SK-N-SH (cell line): ENCODE measurements around the gene RFLNA. TPM values are rescaled to one million over a fixed set of nuclear protein-coding genes. Genes with fewer than 3 reads are reported as not detected.

Source experiments
- CTCF ChIA-PET: fragments of 300-600, 350-600 bp; formaldehyde crosslinking; extraction: SDS; loops from one replicate; lab custom pipeline; 2021; lab: Yijun Ruan, JAX
- POLR2A ChIA-PET: fragments of 350-600 bp; sonication (Branson Sonifier 250); formaldehyde crosslinking; extraction: SDS; loops from one replicate; lab custom pipeline; 2020; ENCODE audit warnings: antibody characterized with exemption, inconsistent platforms; lab: Yijun Ruan, JAX
- DNase-seq: peaks from one replicate; pipeline ENCODE4 v3.0.0; 2012
- H2AFZ ChIP-seq: fragments of 200-600 bp; sonication (generic); 2 replicates; pipeline ENCODE4 v1.8.1; 2016; ENCODE audit warnings: antibody characterized with exemption, mild to moderate bottlenecking, low read depth
- H3F3A ChIP-seq: fragments of 200-600 bp; sonication (generic); replicated peaks from 2 replicates; pipeline ENCODE3; 2016; ENCODE audit warnings: antibody characterized with exemption, mild to moderate bottlenecking; ENCODE audit not compliant: insufficient read depth
- H3K27ac ChIP-seq, 2 experiments: fragments of 200-500 bp in 1 of 2; fragments of 200-600 bp in 1 of 2; sonication (Bioruptor generic) in 1 of 2; sonication (generic), shearing (Covaris generic) in 1 of 2; 2 replicates each; pipeline versions ENCODE4 v1.5.1 to v1.6.1; 2014 to 2016; ENCODE audit warnings: low read depth in 2 of 2, inconsistent platforms in 1 of 2, low read length in 1 of 2, mild to moderate bottlenecking in 1 of 2, mixed read lengths in 1 of 2
- H3K27me3 ChIP-seq: fragments of 200-600 bp; sonication (generic), shearing (Covaris generic); 2 replicates; pipeline ENCODE4 v1.6.1; 2016; ENCODE audit warnings: mixed run types; ENCODE audit not compliant: insufficient read depth
- H3K36me3 ChIP-seq, 2 experiments: fragments of 200-500 bp in 1 of 2; fragments of 200-600 bp in 1 of 2; sonication (Bioruptor generic) in 1 of 2; sonication (generic) in 1 of 2; replicated peaks in 1 of 2; 2 replicates each; pipeline versions ENCODE3 to v1.5.1; 2014 to 2016; ENCODE audit warnings: low read length in 1 of 2, mild to moderate bottlenecking in 1 of 2; ENCODE audit not compliant: insufficient read depth in 2 of 2, control insufficient read depth in 1 of 2
- H3K4me1 ChIP-seq, 2 experiments: fragments of 200-500 bp in 1 of 2; fragments of 200-600 bp in 1 of 2; sonication (Bioruptor generic) in 1 of 2; sonication (generic), shearing (Covaris generic) in 1 of 2; 2 replicates each; pipeline versions ENCODE4 v1.5.1 to v1.6.1; 2014 to 2016; ENCODE audit warnings: low read depth in 1 of 2, low read length in 1 of 2, mixed run types in 1 of 2; ENCODE audit not compliant: insufficient read depth in 2 of 2, control insufficient read depth in 1 of 2
- H3K4me2 ChIP-seq: fragments of 200-600 bp; sonication (generic), shearing (Covaris generic); 2 replicates; pipeline ENCODE4 v1.6.1; 2017; ENCODE audit warnings: mixed run types
- H3K4me3 ChIP-seq, 2 experiments: fragments of 200-500 bp in 1 of 2; fragments of 200-600 bp in 1 of 2; sonication (Bioruptor generic) in 1 of 2; sonication (generic), shearing (Covaris generic) in 1 of 2; 2 replicates each; pipeline versions ENCODE4 v1.5.1 to v1.8.1; 2014 to 2016; ENCODE audit warnings: low read depth in 2 of 2, inconsistent platforms in 1 of 2, low read length in 1 of 2, mild to moderate bottlenecking in 1 of 2, mixed read lengths in 1 of 2, moderate library complexity in 1 of 2
- H3K79me2 ChIP-seq: fragments of 200-600 bp; sonication (generic); 2 replicates; pipeline ENCODE4 v1.8.1; 2017; ENCODE audit warnings: mild to moderate bottlenecking; ENCODE audit not compliant: insufficient read depth
- H3K9ac ChIP-seq: fragments of 200-600 bp; sonication (generic); 2 replicates; pipeline ENCODE4 v1.6.1; 2017; ENCODE audit warnings: mixed run types
- H3K9me2 ChIP-seq: fragments of 200-600 bp; sonication (generic); 2 replicates; pipeline ENCODE4 v1.6.1; 2017; ENCODE audit warnings: mixed run types
- H3K9me3 ChIP-seq: fragments of 200-600 bp; sonication (generic); 2 replicates; pipeline ENCODE4 v1.6.1; 2017; ENCODE audit warnings: mixed run types, mild to moderate bottlenecking, moderate library complexity
- H4K20me1 ChIP-seq: fragments of 200-600 bp; sonication (generic); 2 replicates; pipeline ENCODE4 v1.6.1; 2017; ENCODE audit warnings: mild to moderate bottlenecking, mixed run types; ENCODE audit not compliant: insufficient read depth
- CHD2 ChIP-seq: fragments of 150-350 bp; IDR thresholded peaks from 2 replicates; pipeline ENCODE4 v1.6.1; 2018; ENCODE audit warnings: low read length; ENCODE audit not compliant: partially characterized antibody
- ELF1 ChIP-seq: IDR thresholded peaks from 2 replicates; pipeline ENCODE4 v1.4.0; 2012
- FOSL2 ChIP-seq: IDR thresholded peaks from 2 replicates; pipeline ENCODE4 v1.4.0; 2012; ENCODE audit warnings: low read depth, mild to moderate bottlenecking, moderate library complexity, borderline replicate concordance
- FOXJ3 ChIP-seq: sonication (generic); formaldehyde crosslinking; IDR thresholded peaks from 2 replicates; pipeline ENCODE4 v1.5.1; 2020; ENCODE audit warnings: mild to moderate bottlenecking, missing genetic modification reagents
- FOXM1 ChIP-seq: IDR thresholded peaks from 2 replicates; pipeline ENCODE4 v1.4.0; 2012; ENCODE audit warnings: low read depth, mild to moderate bottlenecking
- GABPA ChIP-seq: IDR thresholded peaks from 2 replicates; pipeline ENCODE4 v1.4.0; 2012; ENCODE audit warnings: low read depth, mild to moderate bottlenecking
- MEF2A ChIP-seq: IDR thresholded peaks from 2 replicates; pipeline ENCODE4 v1.4.0; 2012; ENCODE audit warnings: low read depth, borderline replicate concordance
- MXI1 ChIP-seq: IDR thresholded peaks from 2 replicates; pipeline ENCODE4 v1.6.1; 2012; ENCODE audit warnings: mild to moderate bottlenecking, low read depth, low read length, improper control_type of control experiment
- NFIC ChIP-seq: IDR thresholded peaks from 2 replicates; pipeline ENCODE4 v1.4.0; 2012; ENCODE audit warnings: borderline replicate concordance
- RAD21 ChIP-seq: IDR thresholded peaks from 2 replicates; pipeline ENCODE4 v1.6.1; 2012; ENCODE audit warnings: mild to moderate bottlenecking, low read length
- RCOR1 ChIP-seq: fragments of 150-350 bp; IDR thresholded peaks from 2 replicates; pipeline ENCODE4 v1.6.1; 2017; ENCODE audit warnings: antibody characterized with exemption, low read length
- TAF1 ChIP-seq: IDR thresholded peaks from 2 replicates; pipeline ENCODE4 v1.6.1; 2012; ENCODE audit warnings: low read depth, mild to moderate bottlenecking, low read length, moderate library complexity, borderline replicate concordance
- TCF12 ChIP-seq: IDR thresholded peaks from 2 replicates; pipeline ENCODE4 v1.4.0; 2012
- WGBS: methylation state at CpG from one replicate; pipeline ENCODE4 v1.1.6; 2017; ENCODE audit warnings: low lambda C conversion rate; 5-methylcytosine and 5-hydroxymethylcytosine counted together
- polyA plus RNA-seq, 3 experiments: library from polyadenylated mRNA; depleted of rRNA; stranded (reverse); fragments of >200 nt; gene quantifications; 2 replicates each; pipeline ENCODE4 v1.2.3, GENCODE V29; 2012
- TF ChIP-seq, protein P1 (sequence below): IDR thresholded peaks from 2 replicates; pipeline ENCODE4 v1.4.0; 2012; ENCODE audit warnings: low read depth
- TF ChIP-seq, protein P2 (sequence below): IDR thresholded peaks from 2 replicates; pipeline ENCODE4; 2012
- TF ChIP-seq, protein P3 (sequence below): IDR thresholded peaks from 2 replicates; pipeline ENCODE4 v1.4.0; 2012; ENCODE audit warnings: low read depth, borderline replicate concordance

Gene RFLNA
- polyA plus RNA-seq, 1 of the 3 experiments (the other 2 are of a cell fraction) = 0.10 TPM

DNA sequence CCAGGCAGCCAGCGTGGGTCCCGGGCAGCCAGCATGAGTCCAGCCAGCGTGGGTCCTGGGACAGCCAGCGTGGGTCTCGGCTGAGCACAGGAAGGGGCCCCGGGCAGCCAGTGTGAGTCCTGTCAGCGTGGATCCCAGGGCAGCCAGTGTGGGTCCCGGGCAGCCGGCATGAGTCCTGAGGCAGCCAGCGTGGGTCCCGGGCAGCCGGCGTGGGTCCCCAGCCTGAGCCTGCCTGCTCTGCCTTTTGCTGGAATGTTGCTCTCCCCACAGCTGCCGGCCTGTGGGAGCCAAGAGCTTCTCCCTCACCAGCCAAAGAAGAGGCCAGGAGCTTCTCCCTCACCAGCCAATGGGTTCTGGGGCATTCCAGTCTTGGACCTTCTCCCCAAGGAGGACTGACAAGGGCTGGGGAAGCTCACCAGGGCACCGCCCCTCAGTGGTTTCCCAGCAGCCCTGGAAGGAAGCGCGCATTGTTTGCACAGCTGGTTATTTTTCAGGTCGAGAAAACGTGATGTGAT is 15.0 kb upstream of the RFLNA start:
- ChIA-PET CTCF (interaction anchor here (0.6 to 1.0 kb wide), 2 partner anchors 9 to 572 kb away, joined by 3 read pairs; no protein-coding TSS in a partner anchor), POLR2A (no interaction called here)
- no peaks in the 10 kb centered on the region for H4K20me1 ChIP-seq
- no peaks in the 10 kb centered on the region for H3K9me3 ChIP-seq
- no peaks in the 10 kb centered on the region for H3K79me2 ChIP-seq
- WGBS = 66% methylated on average over 5 of the region's 19 CpGs
- H3F3A ChIP-seq = no peaks in the 10 kb centered on the region
- H3K9me2 ChIP-seq = no peaks in the 10 kb centered on the region
- no peak overlapping the region for H2AFZ ChIP-seq
- H3K4me3 ChIP-seq = no peak overlapping the region
- H3K4me2 ChIP-seq = no peak overlapping the region
- no peak for TF ChIP-seq CHD2
- TF ChIP-seq, protein P1, sequence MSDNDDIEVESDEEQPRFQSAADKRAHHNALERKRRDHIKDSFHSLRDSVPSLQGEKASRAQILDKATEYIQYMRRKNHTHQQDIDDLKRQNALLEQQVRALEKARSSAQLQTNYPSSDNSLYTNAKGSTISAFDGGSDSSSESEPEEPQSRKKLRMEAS = no peak
- no peak for TF ChIP-seq GABPA
- no peak for TF ChIP-seq TCF12
- TF ChIP-seq RAD21 = no peak
- TF ChIP-seq NFIC = no peak
- no peak for TF ChIP-seq MXI1
- TF ChIP-seq, protein P2, sequence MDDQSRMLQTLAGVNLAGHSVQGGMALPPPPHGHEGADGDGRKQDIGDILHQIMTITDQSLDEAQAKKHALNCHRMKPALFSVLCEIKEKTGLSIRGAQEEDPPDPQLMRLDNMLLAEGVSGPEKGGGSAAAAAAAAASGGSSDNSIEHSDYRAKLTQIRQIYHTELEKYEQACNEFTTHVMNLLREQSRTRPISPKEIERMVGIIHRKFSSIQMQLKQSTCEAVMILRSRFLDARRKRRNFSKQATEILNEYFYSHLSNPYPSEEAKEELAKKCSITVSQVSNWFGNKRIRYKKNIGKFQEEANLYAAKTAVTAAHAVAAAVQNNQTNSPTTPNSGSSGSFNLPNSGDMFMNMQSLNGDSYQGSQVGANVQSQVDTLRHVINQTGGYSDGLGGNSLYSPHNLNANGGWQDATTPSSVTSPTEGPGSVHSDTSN = no peak
- no peak for TF ChIP-seq FOXM1
- no peak for TF ChIP-seq MEF2A
- no peak for TF ChIP-seq TAF1
- TF ChIP-seq ELF1 = no peak
- no peak for TF ChIP-seq RCOR1
- TF ChIP-seq, protein P3, sequence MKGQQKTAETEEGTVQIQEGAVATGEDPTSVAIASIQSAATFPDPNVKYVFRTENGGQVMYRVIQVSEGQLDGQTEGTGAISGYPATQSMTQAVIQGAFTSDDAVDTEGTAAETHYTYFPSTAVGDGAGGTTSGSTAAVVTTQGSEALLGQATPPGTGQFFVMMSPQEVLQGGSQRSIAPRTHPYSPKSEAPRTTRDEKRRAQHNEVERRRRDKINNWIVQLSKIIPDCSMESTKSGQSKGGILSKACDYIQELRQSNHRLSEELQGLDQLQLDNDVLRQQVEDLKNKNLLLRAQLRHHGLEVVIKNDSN = no peak
- no peaks in the 10 kb centered on the region for H3K36me3 ChIP-seq
- H3K27ac ChIP-seq = no peak overlapping the region
- DNase-seq = no peak
- H3K4me1 ChIP-seq = no peaks in the 10 kb centered on the region; a peak in 1 of 4 replicates
- H3K9ac ChIP-seq = no peak overlapping the region
- peaks cover 6% of the 10 kb centered on the region; the same call in 1 of the 2 replicates for H3K27me3 ChIP-seq

DNA sequence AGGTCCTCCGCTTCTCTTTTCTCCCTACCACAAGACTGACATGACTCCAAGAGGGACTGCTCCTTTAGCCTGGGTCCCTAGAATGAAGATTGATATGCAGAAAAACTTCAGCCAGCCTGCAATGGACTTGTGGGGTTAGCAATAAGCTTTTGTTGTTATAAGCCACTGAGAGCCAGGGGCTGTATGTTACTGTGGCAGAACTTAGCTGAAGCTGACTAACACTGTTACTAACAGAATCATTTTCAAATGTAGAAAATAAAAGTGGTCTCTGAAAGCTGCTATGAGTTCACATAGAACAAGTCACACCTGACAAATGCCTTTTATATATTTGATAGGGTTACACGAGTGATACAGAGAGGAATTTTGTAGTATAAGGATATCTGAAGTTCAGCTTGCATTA is 13.6 kb upstream of the RFLNA start:
- Histone ChIP-seq H3K4me2 (no peak overlapping the region), H3K9me2 (no peaks in the 10 kb centered on the region), H3K9ac (no peak overlapping the region), H3K79me2 (no peaks in the 10 kb centered on the region), H2AFZ (no peak overlapping the region)
- CTCF ChIA-PET = interaction anchor here (1.4 kb wide), 1 partner anchor 244 kb away, joined by 3 read pairs; no protein-coding TSS in a partner anchor
- no peak for DNase-seq
- TF ChIP-seq GABPA (no peak), MXI1 (no peak), FOSL2 (no peak), FOXJ3 (CRISPR knock-in tag) (no peak)
- TF ChIP-seq, all 33 proteins: peak for 0
- no peak overlapping the region for H3K4me3 ChIP-seq
- H3K36me3 ChIP-seq = no peaks in the 10 kb centered on the region
- no peak overlapping the region for H3K27ac ChIP-seq
- H3K9me3 ChIP-seq = no peaks in the 10 kb centered on the region
- no peaks in the 10 kb centered on the region for H4K20me1 ChIP-seq
- no peaks in the 10 kb centered on the region for H3F3A ChIP-seq
- peaks cover 6% of the 10 kb centered on the region; the same call in 1 of the 2 replicates for H3K27me3 ChIP-seq
- 68% methylated on average over 2 of the region's 2 CpGs for WGBS
- H3K4me1 ChIP-seq = peaks cover 0 to 3% of the 10 kb centered on the region in 2 experiments; a peak in 1 of 4 replicates
- POLR2A ChIA-PET = no interaction called here
